HepG2 (cell line): ENCODE measurements around the gene PTGDS. TPM values are rescaled to one million over a fixed set of nuclear protein-coding genes. Genes with fewer than 3 reads are reported as not detected.

Experiments
- ATF1 ChIP-seq: IDR thresholded peaks from 2 replicates; pipeline ENCODE4 v1.6.1; 2016; ENCODE audit warnings: mild to moderate bottlenecking, control low read depth
- JUND ChIP-seq: sonication (generic); formaldehyde crosslinking; IDR thresholded peaks from 2 replicates; pipeline ENCODE4 v1.8.0; 2022; ENCODE audit warnings: mild to moderate bottlenecking, missing genetic modification reagents
- MATR3 ChIP-seq: sonication (generic); formaldehyde crosslinking; IDR thresholded peaks from 2 replicates; pipeline ENCODE4 v1.4.0; 2020; ENCODE audit warnings: missing genetic modification reagents
- MIER2 ChIP-seq: IDR thresholded peaks from 2 replicates; pipeline ENCODE4 v1.6.1; 2016; ENCODE audit warnings: missing biosample characterization, missing genetic modification reagents
- NFIB ChIP-seq: sonication (generic); formaldehyde crosslinking; IDR thresholded peaks from 2 replicates; pipeline ENCODE4 v1.9.0; 2021; ENCODE audit warnings: missing genetic modification reagents, mild to moderate bottlenecking, borderline replicate concordance
- RNF2 ChIP-seq: fragments of 450-650 bp; conservative IDR thresholded peaks from 2 replicates; pipeline ENCODE4 v1.6.1; 2016; ENCODE audit warnings: low read depth
- SATB2 ChIP-seq: sonication (generic); formaldehyde crosslinking; IDR thresholded peaks from 2 replicates; pipeline ENCODE4 v1.5.0; 2020; ENCODE audit warnings: missing genetic modification reagents
- SPEN ChIP-seq: sonication (generic); formaldehyde crosslinking; IDR thresholded peaks from 2 replicates; pipeline ENCODE4 v1.5.1; 2020; ENCODE audit warnings: low read depth, mild to moderate bottlenecking, missing genetic modification reagents
- ZEB1 ChIP-seq: IDR thresholded peaks from 2 replicates; pipeline ENCODE4 v1.6.1; 2012; ENCODE audit warnings: mild to moderate bottlenecking, low read depth, inconsistent platforms; ENCODE audit not compliant: insufficient replicate concordance
- ZFAT ChIP-seq: sonication (generic); formaldehyde crosslinking; conservative IDR thresholded peaks from 2 replicates; pipeline ENCODE4 v1.8.1; 2023; ENCODE audit warnings: missing genetic modification reagents, inconsistent platforms
- ZNF234 ChIP-seq: sonication (generic); formaldehyde crosslinking; conservative IDR thresholded peaks from 2 replicates; pipeline ENCODE4 v1.5.1; 2020; ENCODE audit warnings: mild to moderate bottlenecking, missing genetic modification reagents
- ZNF589 ChIP-seq: sonication (generic); formaldehyde crosslinking; conservative IDR thresholded peaks from 2 replicates; pipeline ENCODE4 v1.8.0; 2022; ENCODE audit warnings: mild to moderate bottlenecking, moderate library complexity, missing genetic modification reagents
- ZNF619 ChIP-seq: sonication (generic); formaldehyde crosslinking; IDR thresholded peaks from 2 replicates; pipeline ENCODE4 v1.4.0; 2020; ENCODE audit warnings: mild to moderate bottlenecking, missing genetic modification reagents
- ZNF773 ChIP-seq: sonication (generic); formaldehyde crosslinking; IDR thresholded peaks from 2 replicates; pipeline ENCODE4 v1.4.0; 2020; ENCODE audit warnings: missing genetic modification reagents, borderline replicate concordance
- ZNF788 ChIP-seq: sonication (generic); formaldehyde crosslinking; IDR thresholded peaks from 2 replicates; pipeline ENCODE4 v1.5.0; 2020; ENCODE audit warnings: mild to moderate bottlenecking, missing genetic modification reagents, borderline replicate concordance
- ZSCAN12 ChIP-seq: sonication (generic); formaldehyde crosslinking; IDR thresholded peaks from 2 replicates; pipeline ENCODE4 v1.9.0; 2021; ENCODE audit warnings: mild to moderate bottlenecking, missing genetic modification reagents
- polyA plus RNA-seq, 8 experiments: library from polyadenylated mRNA; depleted of rRNA in 3 of 8; stranded (reverse) in 7 of 8; unstranded in 1 of 8; fragments of >200 nt; fragmentation: Illumina TruSeq in 4 of 8; extraction: Trizol in 4 of 8; gene quantifications; 2 replicates each; pipeline versions ENCODE4 v1.2.1 to v1.2.3, GENCODE V29; 2011 to 2016; ENCODE audit warnings: low read depth in 4 of 8, missing spikeins in 1 of 8, mixed read lengths in 1 of 8; ENCODE audit not compliant: insufficient read depth in 1 of 8
- total RNA-seq, 5 experiments: library from RNA; depleted of rRNA; stranded (reverse); fragments of >200 nt; fragmentation: Illumina TruSeq; extraction: Trizol; gene quantifications; 2 replicates each; pipeline ENCODE4 v1.2.3, GENCODE V29; 2016; ENCODE audit warnings: low read depth in 1 of 5
- TF ChIP-seq, protein P1 (sequence below): sonication (generic); formaldehyde crosslinking; IDR thresholded peaks from 2 replicates; pipeline ENCODE4 v1.4.0; 2020; ENCODE audit warnings: missing genetic modification reagents
- TF ChIP-seq, protein P2 (sequence below): sonication (generic); formaldehyde crosslinking; conservative IDR thresholded peaks from 2 replicates; pipeline ENCODE4 v1.8.0; 2022; ENCODE audit warnings: mild to moderate bottlenecking, moderate library complexity, missing genetic modification reagents

PTGDS gene
- total and polyA plus RNA-seq, 2 of the 13 experiments (the other 11 are each of a cell fraction or from before 2014, with no cell fraction given): 0.33 to 0.50 TPM

DNA sequence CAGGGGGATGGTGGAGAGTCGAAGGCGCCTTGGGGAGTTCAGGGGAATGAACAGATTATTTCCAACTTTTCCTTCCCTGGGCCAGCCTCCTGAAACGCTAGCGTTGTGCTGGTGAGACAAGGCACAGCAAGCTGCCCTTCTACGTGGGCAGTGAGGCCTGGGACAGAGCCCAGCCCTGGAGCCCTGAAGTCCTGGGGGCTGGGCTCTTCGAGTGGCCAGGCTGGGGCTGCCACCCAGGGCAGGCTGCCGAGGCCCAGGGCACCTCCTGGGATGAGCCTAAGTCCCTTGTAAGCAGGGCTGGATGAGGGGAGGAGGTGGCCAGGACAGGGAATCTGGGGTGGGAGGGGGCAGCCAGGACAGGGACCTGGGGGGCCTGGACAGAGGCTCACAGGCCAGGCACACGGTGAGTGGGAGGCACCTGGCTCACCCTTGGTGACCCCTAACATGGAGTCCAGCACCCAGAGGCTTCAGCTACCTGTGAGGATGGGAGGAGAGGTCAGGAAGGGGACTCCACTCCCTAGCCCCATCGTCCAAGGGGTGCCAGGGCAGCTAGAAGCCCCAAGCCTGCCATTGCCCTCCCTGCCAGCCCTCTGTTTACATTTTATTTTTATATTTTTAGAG is 26.5 kb upstream of the PTGDS start (continued):
- TF ChIP-seq, protein P1, sequence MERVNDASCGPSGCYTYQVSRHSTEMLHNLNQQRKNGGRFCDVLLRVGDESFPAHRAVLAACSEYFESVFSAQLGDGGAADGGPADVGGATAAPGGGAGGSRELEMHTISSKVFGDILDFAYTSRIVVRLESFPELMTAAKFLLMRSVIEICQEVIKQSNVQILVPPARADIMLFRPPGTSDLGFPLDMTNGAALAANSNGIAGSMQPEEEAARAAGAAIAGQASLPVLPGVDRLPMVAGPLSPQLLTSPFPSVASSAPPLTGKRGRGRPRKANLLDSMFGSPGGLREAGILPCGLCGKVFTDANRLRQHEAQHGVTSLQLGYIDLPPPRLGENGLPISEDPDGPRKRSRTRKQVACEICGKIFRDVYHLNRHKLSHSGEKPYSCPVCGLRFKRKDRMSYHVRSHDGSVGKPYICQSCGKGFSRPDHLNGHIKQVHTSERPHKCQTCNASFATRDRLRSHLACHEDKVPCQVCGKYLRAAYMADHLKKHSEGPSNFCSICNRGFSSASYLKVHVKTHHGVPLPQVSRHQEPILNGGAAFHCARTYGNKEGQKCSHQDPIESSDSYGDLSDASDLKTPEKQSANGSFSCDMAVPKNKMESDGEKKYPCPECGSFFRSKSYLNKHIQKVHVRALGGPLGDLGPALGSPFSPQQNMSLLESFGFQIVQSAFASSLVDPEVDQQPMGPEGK (CRISPR knock-in tag): no peak
- TF ChIP-seq JUND (CRISPR knock-in tag) (no peak), MIER2 (CRISPR knock-in tag) (no peak), ZNF773 (CRISPR knock-in tag) (peak; percentile 10; the same call in 1 of the 2 replicates), ZNF234 (CRISPR knock-in tag) (no peak), ZNF788 (CRISPR knock-in tag) (no peak), ZFAT (CRISPR knock-in tag) (no peak), MATR3 (CRISPR knock-in tag) (no peak), NFIB (CRISPR knock-in tag) (no peak), ZEB1 (no peak), ZNF589 (CRISPR knock-in tag) (peak; percentile 41; the same call in 1 of the 2 replicates), ZSCAN12 (no peak), ATF1 (no peak), ZNF619 (no peak), SATB2 (no peak), SPEN (CRISPR knock-in tag) (no peak), RNF2 (no peak)
- TF ChIP-seq, protein P2, sequence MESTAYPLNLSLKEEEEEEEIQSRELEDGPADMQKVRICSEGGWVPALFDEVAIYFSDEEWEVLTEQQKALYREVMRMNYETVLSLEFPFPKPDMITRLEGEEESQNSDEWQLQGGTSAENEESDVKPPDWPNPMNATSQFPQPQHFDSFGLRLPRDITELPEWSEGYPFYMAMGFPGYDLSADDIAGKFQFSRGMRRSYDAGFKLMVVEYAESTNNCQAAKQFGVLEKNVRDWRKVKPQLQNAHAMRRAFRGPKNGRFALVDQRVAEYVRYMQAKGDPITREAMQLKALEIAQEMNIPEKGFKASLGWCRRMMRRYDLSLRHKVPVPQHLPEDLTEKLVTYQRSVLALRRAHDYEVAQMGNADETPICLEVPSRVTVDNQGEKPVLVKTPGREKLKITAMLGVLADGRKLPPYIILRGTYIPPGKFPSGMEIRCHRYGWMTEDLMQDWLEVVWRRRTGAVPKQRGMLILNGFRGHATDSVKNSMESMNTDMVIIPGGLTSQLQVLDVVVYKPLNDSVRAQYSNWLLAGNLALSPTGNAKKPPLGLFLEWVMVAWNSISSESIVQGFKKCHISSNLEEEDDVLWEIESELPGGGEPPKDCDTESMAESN (CRISPR knock-in tag): 0 out of 2 replicates have a peak, but pooled peaks have one; percentile 28
- TF ChIP-seq, all 625 proteins: peak for 7
